GM21423 (cell line): ENCODE results near the gene PCGF3.
"Not testable (repeated sequence)": the region's sequence is repeated elsewhere in the genome, so short reads cannot be mapped to it uniquely, and the experiment has no call there.

Source experiments
- ATAC-seq: cut with Tn5 transposase; IDR thresholded peaks from one replicate; pipeline ENCODE4 v1.9.1; 2021; ENCODE audit warnings: mild to moderate bottlenecking, moderate library complexity; ENCODE audit not compliant: unreplicated experiment

PCGF3 gene

DNA sequence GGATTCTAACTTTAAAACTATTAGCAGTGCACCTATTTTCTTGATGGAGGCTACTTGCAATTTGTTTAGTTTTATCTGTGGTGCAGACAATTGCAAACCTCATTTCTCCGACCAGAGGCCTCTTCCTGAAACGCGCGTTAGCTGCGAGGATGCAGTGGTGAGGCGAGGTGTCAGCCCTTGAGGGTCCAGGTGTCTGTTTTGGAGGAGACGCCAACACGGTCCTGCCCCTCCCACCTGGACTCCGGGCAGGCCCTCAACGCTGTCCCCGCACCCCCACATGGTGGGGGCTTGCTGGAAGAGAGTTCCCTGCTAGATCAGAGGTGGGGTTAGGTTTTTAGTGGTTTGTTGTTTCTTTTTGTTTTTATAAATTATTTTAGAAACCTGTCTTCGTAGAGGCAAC lies 34.4 kb downstream of the PCGF3 start:
- no peak for ATAC-seq

DNA sequence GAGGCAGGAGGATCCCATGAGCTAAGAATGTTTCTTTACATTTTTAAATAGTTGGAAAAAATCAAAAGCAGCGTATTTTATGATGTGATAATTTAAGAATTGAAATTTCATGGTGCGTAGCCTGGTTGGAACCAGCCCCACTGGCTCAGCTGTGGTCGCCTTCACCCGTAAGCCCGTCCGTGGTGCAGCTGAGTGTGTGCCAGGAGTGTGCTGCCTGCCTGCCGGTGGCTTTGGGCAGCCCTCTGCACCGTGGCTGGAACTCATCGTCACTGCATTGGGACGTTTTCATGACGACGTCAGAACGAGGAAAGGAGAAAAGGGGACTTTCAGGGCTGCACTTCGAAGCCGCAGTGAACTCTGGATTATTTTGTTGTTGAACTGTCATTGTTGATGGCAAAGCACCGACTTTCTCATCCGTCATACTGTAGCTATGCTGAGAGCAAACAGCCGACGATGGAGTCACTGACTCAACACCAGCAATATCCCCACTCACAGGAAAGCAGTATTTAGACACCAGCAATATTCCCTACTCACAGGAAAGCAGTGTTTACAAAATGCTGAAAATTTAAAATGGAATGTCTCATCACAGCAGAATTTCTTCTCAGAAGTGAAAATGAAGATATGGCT lies 35.1 kb downstream of the PCGF3 start:
- no peak for ATAC-seq

DNA sequence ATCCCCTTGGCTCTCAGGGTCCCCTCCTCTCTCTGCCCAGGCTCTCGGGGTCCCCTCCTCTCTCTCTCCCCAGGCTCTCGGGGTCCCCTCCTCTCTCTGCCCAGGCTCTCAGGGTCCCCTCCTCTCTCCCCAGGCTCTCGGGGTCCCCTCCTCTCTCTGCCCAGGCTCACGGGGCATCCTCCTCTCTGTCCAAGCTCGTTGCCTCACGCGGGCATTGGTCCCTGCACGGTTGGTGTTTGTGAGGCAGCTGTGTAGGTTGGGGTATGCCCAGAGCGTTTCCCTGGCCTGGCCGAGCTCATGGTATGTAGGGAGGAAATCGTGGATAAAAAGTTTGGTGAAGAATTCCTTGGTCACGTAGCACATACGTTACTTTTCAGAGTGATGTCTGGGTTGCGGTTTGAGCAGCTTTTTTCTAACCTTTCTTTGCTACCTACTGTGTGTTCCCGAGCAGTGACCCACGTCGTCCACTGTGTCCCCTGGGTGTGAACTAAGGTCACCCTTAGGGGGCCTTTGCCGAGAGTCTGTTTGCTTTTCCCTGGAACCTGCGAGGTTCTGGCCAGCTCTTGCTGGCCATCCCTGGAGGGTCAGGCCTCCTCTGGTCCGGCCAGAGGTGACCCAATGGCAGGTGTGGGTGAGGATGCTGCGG lies 36.6 kb downstream of the PCGF3 start:
- no peak for ATAC-seq

DNA sequence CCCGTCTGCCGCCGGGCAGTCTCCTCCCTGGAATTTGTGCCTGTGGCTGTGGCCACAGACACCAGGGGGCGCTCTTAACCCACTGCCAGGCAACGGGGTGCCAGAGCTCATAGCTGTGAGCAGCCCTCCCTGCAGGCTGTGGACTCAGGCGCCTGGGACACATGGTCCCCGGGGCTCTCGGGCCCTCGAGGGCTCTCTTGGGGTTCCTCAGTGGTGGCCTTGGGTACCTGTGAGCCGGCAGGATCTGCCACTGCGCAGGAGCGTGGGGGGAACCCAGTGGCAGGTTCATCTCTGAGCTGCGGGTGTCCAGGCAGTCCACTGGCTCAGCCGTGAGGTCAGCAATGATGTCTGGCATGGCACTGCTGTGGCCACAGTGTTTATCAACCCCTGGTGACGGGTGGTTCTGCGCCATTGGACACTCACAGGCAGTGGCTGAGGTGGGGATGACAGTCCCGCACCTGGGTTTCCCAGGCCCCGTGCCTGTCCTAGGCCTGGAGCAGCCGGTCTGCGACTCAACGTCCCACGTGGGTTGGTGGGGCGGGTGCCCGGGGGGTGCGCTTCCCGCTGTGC lies 37.2 kb downstream of the PCGF3 start:
- ATAC-seq, result no peak

DNA sequence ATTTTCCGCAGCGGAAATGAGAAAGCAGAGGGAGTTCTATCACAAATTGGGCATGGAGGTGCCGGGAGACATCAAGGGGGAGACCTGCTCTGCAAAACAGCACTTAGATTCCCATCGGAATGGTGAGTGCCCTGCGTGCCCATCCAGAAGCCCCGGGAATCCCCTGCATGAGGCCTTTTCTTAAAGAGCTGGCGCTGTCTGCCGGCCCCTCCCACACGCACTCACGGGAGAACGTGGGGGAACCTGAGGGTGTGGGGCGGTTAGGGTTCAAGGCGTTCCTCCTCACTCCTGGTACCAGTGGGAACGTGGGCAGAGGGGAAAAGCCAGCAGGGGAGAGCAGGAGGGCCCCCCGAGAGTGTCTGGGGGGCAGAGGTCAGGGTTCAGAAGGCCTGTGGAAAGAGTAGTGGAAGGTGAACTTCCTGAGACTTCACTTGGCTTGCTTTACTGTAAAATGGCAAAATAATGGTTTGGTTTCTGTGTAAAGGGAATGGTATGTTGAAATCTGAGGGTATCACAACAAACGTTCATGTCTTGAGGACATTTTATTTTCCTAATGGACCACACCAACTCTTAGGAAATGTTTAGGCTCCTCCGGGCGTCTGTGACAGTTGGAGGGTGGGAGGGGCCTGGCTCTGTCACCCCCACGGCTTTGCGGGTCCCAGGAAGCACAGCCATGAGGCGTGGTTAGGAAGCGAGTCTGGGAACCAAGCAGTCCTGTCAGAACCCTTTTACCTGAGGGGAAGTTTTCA lies 38.0 kb downstream of the PCGF3 start:
- no peak for ATAC-seq

DNA sequence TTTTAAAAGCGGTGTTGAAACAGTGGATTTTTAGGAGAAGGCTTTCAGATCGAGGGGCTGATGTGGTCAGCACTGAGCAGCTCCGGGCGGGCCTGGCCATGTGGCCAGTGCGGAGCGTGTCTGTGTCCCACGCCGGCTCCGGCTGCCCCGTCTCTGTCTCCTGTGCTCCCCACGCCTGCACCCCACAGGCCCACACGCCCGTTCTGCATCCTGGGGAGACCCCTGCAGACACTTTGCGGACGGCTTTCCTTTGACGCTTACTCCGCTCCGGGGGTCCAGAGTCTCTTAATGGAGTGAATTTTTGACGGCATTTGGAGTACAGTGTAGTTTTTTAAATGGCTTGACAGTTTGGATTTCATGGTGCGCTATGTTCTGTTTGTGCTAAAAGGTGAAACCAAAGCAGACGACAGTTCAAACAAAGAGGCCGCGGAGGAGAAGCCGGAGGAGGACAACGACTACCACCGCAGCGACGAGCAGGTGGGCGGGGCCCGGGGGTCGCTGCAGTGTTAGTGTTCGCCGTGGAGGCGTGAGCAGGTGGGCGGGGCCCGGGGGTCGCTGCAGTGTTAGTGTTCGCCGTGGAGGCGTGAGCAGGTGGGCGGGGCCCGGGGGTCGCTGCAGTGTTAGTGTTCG lies 38.7 kb downstream of the PCGF3 start:
- ATAC-seq, result no peak

DNA sequence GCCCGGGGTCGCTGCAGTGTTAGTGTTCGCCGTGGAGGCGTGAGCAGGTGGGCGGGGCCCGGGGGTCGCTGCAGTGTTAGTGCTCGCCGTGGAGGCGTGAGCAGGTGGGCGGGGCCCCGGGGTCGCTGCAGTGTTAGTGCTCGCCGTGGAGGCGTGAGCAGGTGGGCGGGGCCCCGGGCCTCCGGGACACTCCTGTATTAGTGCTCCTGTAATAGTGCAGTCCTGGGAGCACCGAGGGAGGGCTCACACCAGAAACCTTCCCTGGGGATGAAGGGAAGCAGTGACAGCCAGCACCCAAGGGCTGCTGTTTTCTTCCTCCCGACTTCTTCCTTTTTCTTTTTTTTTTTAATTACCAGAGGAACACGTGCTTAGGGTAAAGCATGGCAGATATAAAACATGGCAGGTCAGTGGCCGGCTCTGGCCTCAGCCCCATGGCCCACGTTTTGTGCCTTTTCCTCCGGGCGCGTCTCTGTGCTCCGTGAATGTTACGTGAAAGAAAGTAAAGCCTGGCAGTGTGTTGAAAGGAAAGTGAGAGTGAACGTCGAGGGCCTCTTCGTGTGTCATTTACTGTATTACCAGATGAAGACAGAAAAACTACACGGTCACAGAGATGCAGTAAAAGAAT lies 42.0 kb downstream of the PCGF3 start:
- ATAC-seq, result no peak

DNA sequence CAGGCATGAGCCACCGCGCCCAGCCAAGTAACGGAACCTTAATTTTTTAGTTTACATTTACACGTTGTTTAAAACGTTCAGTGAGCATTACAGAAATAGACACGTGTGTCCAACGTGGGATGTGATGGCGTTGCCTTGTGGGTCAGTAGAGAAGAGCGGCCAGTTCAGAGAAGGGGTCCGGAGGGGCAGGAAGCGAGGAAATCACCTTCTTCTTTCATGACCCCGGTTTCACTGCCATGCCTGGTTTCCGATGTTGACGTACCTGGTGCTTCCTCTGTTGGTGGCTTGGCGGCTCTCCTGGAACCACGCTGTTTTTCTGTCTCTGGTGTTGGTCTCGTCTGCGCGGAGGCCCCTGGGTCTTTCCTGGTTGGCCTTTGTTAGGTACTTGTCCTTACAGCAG lies 42.8 kb downstream of the PCGF3 start:
- no peak for ATAC-seq

DNA sequence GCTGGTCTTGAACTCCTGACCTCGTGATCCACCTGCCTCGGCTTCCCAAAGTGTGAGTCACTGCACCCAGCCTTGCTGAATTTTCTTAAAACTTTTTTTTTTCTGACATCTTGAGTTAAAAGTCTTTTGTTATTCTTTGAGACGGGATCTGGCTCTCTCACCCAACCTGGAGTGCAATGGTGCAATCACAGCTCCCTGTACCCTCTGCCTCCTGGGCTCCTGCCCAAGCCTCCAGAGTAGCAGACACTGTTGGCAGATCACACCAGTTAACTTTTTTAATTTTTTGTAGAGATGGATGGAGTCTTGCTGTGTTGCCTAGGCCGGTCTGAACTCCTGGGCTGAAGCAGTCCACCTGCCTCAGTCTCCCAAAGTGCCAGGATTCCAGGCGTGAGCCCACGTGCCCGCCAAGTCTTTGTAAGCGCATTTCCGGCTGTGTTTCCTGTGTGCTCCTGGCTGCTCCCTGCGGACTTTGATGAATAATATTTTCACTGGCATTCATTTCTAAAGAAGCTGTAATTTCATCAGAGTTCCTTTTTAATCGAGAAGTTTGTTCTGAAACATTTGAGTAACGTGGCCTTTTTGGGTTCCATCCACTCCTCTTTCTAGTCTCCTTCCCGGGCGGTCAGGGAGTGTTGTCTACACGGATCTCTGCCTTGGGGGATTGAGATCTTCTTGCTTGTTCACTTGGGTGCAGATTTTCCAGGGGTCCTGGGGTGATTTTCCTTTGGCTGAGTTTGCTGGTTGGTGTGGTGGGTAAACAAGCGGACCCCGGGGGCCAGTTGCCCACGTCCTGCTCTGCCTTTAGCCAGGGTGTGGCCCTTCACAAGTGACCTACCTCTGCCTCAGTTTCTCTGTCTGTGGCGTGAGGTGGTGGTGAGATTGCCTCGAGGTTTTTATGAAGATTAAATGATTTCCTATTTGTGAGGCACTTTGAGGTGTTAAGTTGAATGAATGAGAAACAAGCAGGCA lies 44.4 kb downstream of the PCGF3 start:
- ATAC-seq, result no peak

DNA sequence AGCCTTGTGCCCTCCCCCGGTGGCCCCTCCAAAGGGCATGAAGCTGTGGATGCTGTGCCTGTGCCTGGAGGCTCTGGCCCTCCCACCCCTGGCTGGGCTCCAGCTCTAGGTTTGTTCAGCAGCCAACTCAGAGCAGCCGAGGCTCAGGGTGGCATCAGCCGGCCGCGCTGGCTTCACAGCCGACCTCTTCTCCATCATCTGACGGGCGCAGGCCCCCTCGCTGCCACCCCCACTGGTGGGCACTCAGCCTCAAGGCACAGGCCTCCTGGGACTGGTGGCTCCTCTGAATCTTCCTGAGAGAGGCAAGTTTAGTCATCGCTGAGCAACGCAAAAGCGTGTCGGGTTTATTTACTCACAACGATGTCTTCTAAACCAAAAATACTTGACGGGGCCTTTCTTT lies 46.0 kb downstream of the PCGF3 start:
- ATAC-seq, result no peak

DNA sequence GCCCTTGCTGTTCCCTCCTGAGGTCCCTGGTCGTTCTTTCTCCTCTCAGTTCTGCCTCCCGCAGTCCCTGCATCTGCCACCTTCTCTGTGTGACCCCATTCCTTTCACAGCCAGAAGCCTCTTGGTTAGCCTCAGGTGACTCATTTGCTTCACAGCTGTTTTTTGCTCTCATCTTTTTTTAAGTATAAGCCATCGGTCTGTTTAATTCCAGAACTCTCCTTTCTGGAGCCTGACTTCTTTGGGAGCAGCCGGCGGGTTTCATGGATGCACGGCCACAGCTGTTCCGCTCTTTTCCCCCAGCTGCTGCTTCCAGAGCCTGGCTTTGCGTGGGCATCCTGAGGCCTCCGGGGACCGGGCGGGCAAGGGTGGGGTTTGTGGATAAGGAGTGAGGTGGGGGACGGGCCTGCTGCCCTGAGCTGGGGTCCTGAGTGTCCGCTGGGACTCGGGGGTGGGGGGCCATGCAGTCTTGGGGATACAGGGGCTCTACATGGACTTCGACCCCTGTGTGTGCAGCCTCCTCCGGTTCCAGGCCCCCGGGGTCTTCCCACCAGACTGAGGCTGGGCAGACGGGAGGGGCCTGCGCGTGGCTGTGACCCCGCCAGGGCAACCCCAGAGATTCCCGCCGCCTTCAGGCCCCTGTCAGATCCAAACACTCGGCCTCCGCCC lies 46.7 kb downstream of the PCGF3 start:
- no peak for ATAC-seq

DNA sequence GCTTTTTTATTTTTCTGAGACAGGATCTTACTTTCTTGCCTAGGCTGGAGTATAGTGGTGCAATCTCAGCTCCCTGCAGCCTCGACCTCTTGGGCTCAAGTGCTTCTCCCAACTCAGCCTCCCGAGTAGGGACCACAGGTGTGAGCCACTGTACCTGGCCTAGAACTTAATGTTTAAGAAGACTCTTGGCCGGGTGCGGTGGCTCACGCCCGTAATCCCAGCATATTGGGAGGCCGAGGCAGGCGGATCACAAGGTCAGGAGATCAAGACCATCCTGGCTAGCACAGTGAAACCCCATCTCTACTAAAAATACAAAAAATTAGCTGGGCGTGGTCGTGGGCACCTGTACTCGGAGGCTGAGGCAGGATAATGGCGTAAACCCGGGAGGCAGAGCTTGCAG lies 47.6 kb downstream of the PCGF3 start:
- not testable (repeated sequence) for ATAC-seq

DNA sequence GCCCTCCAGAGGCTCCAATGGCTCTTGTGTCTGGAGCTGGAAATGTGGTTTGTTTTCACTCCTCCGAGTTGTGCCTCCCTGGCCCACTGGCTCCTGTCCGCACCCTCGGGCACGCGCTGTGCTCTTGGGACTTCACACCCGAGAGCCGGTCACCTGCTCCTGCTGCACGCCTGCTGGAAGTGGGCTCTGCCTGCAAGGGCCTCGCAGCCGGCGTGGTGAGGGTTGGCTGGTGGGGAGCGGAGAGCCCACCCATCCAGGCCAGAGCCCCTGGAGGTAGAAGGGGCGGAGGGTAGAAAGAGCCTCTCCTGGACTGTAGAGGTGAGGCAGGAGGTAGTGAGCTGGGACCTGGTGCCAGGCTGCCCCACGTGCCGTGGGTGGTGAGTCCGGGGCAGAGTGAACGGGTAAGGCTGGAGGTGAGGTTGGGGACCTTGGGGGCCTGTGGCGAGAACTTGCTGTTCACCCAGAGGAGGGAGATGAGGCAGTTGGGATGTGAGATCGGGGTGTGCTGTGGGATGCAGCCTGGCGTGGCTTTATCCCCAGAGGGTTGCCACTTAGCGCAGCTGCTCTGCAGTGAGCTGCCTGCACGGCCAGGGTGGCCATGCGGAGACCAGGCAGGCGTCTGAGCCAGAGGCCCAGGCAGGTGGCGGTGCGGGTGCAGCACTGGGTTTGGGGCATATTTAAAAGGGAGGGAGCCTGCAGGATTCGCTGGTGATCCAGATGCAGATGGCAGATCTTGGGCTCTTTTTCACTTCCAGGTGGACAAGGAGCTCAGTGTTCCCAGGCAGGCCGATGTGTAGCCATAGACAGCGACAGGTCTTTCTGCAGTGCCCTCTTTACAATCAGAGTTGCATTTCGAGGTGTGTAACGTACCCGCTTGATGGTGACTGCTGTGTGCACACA lies 48.8 kb downstream of the PCGF3 start:
- no peak for ATAC-seq

DNA sequence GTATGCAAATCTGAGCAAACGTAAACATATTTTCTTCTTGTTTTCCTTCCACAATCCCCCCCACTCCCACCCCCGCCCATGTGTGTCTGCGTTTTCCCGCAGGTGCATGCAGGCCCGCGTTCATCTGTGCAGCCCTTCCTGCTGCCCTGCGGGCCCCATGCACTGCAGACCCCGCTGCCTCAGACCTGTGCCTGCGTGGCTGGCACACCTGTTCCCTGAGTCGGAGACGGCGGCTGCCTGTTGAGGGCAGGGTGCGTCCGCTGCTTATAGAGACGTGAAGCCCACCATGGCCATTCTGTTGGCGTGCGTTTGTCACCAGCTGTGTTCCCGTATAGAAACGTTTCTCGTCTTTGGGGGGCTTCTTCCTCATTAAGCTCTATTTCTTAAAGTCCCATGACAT lies 51.5 kb downstream of the PCGF3 start:
- ATAC-seq, result no peak

DNA sequence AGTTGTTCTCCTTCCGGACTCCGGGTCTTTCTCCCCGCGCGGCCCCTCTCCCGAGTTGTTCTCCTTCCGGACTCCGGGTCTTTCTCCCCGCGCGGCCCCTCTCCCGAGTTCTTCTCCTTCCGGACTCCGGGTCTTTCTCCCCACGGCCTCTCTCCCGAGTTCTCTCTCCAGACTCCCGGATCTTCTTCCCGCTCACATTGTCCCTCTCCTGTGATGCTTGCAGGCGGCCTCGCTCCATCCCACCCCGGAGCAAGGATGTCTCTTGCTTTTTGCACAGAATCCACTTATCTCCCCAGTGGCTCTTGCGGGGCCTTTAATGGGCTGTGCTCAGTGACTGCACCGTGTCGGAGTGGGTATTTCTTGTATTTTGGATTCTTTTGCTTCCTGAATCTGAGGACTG lies 54.2 kb downstream of the PCGF3 start:
- not testable (repeated sequence) for ATAC-seq

DNA sequence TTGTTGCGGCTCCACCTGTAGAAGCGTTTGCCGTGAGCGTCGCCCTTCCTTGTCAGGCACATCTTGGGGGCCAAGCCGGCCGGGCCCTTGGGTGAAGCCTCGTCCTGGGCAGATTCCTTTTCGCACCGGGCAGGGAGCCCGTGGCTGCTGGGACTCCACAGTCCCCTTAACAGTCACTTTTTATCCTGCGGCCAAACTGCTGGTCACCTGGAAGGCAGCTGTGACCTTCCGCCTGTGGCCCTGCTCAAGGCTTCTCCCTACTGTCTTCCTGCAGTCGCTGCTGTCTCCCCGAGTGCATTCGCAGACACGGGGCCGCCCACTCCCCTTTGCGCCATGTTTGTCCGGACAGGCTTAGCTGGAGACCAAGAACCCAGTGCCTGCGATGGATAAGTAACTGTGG lies 55.0 kb downstream of the PCGF3 start:
- no peak for ATAC-seq

DNA sequence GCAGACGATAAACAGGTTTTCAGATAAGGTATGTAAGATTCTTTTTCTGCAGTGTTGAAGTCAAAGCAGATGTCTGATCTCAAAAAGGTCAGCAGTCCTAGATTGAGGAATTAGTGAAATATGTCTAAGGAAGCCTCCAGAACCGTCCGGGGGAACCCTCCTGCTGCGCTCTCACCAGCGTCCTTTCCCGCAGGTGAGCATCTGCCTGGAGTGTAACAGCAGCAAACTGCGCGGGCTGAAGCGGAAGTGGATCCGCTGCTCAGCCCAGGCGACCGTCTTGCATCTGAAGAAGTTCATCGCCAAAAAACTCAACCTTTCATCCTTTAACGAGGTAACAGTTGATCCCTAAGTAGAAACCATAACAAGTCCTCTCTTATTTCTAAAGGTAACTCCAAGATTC lies 55.5 kb downstream of the PCGF3 start:
- ATAC-seq, result no peak

DNA sequence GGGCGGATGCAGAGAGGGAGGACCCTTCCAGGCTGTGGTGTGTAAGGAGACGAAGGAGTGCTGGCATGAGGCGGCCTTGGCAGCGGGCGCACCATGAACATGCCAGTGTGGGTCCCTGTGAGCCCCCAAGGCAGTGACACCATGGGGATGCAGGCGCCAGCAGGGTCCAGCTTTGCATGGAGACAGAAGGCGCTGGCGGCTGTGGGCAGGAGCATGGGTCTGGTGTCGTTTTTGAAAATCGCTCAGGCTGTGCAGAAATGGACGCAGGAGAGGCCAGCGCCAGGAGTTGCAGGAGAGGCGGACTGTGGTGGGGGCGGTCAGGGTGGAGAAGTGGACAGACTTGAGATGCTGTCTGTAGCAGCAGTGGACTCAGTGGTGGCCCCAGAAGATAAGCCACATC lies 56.1 kb downstream of the PCGF3 start:
- ATAC-seq, result no peak
